NCI-H2227 treated with DMSO at 0.1 percent for 48 hours (cell line): Measurements from ENCODE around the gene SNTB2.
A peak's percentile ranks its signal among the peaks of the same experiment; 100 is the strongest.

Experiments used
- DNase-seq: peaks from one replicate; lab custom pipeline; 2025; lab: John Stamatoyannopoulos, UW

SNTB2 gene

DNA sequence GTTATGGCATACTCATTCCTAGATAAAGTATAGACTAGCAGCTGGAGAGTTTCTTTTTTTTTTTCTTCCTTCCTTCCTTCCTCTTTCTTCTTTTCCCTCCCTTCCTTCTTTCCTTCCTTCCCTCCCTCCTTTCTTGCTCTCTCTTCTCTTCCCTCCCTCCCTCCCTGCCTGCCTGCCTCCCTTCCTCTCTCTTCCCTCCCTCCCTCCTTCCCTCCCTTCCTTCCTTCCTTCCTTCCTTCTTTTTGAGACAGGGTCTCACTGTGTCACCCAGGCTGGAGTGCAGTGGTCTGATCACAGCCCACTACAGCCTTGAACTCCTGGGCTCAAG lies 7.0 kb upstream of the SNTB2 start:
- no peak for DNase-seq

- DNase-seq, result peak; percentile 36
These were observed 4.1 kb upstream of the SNTB2 start for GRCh38 chr16:69182730-69183416.

DNA sequence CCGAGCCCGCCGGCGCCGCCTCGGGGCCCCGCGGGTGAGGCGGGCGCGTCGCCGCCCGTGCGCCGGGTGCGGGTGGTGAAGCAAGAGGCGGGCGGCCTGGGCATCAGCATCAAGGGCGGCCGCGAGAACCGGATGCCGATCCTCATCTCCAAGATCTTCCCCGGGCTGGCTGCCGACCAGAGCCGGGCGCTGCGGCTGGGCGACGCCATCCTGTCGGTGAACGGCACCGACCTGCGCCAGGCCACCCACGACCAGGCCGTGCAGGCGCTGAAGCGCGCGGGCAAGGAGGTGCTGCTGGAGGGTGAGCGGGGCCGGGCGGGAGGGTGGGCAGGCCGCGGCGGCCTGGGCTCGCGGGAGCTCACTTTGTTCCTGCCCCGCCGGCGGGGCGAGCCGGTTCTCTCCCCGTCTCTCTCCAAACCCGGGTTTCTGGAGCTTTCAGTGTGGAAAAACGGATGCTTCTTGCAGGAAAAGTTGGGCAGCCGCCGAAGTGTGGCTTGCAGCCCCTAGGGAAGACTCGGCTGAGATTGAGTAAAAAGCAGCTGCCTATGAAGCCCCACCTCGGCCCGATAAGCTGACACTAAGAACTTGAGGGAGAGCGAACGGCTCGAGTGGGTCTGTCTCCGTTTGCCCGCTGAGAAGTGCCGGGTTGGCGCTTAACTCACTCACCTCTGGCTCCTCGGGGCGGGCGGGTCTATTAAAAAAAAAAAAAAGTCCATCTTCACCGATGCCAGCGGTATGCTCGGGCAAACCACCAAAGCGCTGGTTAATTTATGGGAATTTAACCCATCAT lies 677 bp downstream of the SNTB2 start:
- no peak for DNase-seq

DNA sequence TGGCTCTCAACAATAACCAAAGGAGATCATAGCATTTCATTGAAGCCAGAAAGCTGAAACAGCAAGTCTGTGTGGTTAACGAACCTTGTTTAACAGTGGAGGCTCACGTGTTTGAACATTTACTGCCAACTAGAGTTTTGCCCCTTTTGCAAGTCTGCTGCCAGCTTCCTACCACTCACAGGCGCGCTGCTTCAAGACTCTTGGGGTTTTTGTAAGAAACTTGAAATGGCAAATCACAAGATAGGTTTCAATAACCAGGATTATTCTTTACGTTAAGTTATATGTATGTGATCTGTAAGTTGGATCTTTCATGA lies 1.2 kb downstream of the SNTB2 start:
- no peak for DNase-seq

DNA sequence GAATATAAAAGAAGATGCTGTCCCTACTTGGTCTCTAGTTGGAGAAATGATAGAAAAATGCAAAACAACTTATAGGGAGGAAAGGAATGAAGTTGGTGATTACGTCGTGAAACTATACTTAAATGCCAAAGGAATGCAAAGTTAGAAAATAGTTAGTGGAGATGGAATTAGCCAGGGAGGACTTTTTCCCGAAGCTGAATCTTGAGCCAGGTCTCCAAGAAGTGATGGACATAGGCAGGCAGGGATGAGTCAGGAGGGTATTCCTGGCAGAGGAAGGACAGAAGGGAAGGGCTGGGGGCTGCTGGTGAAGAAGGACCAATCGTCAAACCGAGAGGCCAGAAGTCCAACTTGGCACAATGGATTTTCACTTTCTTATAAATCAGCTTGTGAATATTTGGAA lies 1.8 kb downstream of the SNTB2 start:
- no peak for DNase-seq

DNA sequence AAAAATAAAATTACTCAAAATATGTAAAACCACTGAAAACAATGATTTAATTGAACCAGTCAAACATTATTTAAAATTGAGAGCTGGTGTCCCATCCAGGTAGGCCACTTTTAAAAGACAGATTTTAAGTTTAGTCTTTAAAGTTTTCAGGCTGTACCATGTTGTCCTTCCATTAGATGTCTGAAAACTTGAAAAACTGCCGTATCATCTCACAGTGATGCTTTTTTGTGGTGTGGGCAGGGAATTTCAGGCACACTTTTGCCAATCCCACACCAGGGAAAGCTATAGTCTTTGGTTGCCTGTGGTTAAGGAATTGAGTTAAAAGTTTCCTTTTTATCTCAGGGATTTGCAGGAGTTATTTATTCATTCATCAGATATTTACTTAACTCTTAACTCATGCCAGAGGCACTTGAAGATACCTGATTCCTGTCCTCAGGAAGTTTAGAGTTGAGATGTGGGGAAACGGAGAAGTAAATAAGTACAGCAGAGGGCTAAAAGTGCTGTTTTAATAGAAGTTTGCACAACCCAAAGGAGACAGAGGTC lies 3.2 kb downstream of the SNTB2 start:
- no peak for DNase-seq

GRCh38 chr16:69190598-69190997 lies 3.6 kb downstream of the SNTB2 start:
- no peak for DNase-seq

DNA sequence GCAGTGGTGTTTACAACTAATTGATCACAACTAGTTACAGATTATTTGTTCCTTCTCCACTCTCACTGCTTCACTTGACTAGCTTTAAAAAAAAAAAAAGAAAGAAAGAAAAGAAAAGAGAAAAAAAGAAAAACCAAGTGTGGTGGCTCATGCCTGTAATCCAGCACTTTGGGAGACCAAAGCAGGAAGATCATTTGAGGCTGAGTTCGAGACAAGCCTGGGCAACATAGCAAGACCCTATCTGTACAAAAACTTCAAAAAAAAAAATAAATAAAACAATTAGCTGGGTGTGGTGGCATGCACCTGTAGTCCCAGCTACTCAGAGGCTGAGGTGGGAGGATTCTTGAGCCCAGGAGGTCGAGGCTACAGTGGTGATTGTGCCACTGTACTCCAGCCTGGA lies 4.2 kb downstream of the SNTB2 start:
- no peak for DNase-seq

GRCh38 chr16:69193855-69194254 lies 6.9 kb downstream of the SNTB2 start:
- no peak for DNase-seq

GRCh38 chr16:69194488-69194887 lies 7.5 kb downstream of the SNTB2 start:
- DNase-seq, result no peak

GRCh38 chr16:69195369-69196029 lies 8.5 kb downstream of the SNTB2 start:
- DNase-seq, result no peak

GRCh38 chr16:69197573-69197972 lies 10.6 kb downstream of the SNTB2 start:
- DNase-seq, result no peak

- no peak for DNase-seq
These were observed 12.4 kb downstream of the SNTB2 start for GRCh38 chr16:69199382-69199781.

DNA sequence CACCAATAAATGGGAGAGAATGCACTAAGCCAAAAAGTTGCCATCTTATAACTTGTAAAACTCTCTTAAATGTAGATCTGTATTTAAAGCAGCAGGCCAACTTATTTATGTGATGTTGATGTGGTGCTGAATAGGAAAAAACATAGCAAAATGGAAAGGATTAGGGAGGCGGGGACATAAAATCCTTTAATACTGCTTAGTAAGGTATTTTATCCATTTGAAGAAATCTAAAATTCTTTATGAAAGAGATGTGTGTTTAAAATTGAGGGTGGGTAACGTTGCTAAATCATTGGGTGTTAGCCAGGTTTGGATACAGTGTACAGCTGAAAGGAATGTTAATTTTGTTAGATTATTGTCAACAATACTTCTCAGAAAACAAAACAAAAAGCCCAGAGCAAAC lies 14.3 kb downstream of the SNTB2 start:
- DNase-seq, result no peak

DNA sequence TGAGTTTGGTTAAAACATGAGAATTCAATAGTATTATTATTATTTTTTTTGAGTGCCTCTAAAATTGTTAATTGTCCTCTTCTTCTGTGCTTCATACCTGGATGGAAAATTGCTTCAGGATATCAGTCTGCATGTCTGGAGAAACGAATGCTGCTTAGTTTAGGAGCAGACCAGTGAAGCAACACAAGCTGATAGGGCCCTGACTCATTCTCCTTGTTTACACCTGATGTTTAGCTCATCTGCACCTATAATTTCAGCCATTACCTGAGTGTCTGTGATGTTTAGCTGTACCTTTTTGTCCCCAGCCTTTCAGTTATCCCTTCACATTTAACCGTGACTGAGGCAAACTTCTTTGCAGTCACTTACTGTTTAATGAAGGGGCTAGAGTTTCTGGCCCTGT lies 14.8 kb downstream of the SNTB2 start:
- DNase-seq, result no peak

DNA sequence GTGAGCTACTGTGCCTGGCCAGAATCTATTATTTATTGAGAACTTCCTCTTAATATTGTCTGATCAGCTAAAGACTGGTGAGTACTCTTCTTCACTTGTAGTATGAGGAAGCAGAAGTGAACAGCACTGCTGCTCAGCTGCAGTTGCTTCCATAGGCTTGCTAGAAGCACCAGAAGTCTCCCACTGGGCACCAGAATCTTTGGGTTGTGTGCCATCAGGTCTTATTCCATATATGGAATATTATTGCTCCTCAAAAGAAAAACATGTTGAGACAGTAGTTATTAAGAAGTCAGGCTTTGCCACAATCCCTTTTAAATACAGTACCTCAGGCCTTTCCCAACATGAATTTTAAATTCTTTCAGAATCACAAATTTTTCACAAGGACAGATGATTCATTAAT lies 17.2 kb downstream of the SNTB2 start:
- no peak for DNase-seq

DNA sequence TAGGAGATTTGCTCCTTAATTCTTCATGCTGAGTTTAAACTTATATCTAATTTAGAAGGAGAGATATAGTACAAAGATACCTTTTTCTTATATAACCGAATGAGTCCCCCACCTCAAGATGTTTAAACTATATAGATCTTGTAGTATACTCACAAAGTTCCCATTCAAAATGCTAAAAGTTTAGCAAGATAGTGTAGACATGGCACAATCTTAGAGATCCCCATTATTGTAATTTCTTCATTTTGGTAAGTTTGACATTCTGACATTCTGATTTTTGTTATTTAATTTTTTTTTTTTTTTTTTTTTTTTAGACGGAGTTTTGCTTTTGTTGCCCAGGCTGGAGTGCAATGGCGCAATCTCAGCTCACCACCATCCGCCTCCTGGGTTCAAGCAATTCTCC lies 22.8 kb downstream of the SNTB2 start:
- DNase-seq, result no peak

DNA sequence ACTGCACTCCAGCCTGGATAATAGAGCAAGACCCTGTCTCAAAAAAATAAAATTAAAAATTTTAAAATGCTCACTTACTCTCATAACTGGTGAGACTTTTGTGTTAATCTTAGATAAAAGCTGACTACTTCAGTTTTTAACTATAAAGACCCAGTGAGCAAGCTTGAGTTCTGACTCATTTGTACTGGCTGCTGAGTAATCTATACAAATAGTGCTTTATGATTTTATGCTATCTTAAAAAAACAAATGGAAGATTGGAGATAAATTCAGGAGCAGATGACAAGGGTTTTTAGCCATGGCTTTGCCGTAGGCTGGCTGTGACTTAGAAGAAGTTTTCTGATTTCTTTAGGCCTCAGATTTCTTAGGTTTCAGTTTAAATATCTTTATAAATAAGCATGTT lies 30.5 kb downstream of the SNTB2 start:
- DNase-seq, result no peak

GRCh38 chr16:69219279-69219678 lies 32.3 kb downstream of the SNTB2 start:
- DNase-seq, result no peak

GRCh38 chr16:69223882-69224281 lies 36.9 kb downstream of the SNTB2 start:
- no peak for DNase-seq

DNA sequence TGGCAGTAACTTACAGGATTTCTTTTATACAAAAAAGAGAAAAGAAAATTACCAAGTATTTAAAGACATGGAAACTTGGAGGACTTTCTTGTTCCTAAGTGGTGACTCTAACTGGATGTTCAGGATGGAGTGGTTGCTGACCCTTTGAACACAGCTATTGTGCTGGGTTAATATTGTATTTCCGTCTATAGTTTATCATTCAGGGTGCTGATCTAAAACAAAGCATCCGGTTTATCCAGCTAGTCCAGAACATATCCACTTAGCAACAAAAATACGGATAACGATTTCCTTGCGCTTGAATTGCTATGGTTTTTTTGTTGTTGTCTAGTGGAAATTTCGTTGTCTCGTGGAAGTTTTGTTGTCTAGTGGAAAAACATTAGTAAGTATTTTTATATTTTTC lies 38.2 kb downstream of the SNTB2 start:
- no peak for DNase-seq

DNA sequence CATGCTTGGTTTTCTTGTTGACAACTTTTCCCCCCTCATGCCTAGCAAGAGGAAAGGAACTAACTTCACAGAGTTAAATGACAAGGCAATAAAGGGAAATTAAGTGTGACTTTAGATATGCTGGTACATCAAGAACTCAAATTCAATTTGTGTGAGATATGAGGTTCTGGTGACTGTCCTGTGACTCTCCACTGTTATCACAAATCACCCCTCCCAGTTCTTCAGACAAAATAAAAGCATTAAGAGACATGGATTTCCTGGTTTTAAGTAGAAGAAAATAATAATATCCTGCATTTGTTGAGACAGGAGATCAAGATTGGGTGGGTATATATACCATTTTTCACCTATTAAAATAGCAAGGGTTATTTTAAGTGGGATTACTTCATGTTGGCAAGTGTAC lies 46.2 kb downstream of the SNTB2 start:
- no peak for DNase-seq

DNA sequence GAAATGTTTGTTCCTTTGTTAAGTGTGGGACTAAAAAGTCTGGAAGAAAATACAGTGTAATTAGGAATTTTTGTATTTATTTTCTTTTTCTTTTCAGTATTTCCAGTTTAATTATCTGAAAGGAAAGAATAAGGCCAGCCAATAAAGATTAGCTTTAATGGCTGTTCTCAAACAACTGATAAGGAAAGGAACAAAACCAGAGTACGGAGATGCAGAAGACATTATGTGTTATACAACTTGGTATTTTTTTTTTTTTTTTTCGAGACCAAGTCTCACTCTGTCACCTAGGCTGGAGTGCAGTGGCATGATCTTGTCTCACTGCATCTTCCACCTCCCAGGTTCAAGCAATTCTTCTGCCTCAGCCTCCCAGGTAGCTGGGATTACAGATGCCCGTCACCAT lies 47.5 kb downstream of the SNTB2 start:
- DNase-seq, result no peak
